Right lobe of liver (tissue), 4 donors: ENCODE measurements around the gene LRFN5.
"Not testable (repeated sequence)": the region's sequence is repeated elsewhere in the genome, so short reads cannot be mapped to it uniquely, and the experiment has no call there.

Experiments used
- POLR2A ChIP-seq: fragments of 450-650 bp; IDR thresholded peaks from one replicate; pipeline ENCODE4 v1.6.1; 2017; ENCODE audit warnings: antibody characterized with exemption, mild to moderate bottlenecking
- TF ChIP-seq, protein P1 (sequence below), 4 donors: fragments of 200-600 bp in 3 of 4; fragments of 450-650 bp in 1 of 4; IDR thresholded peaks; one replicate each; pipeline versions ENCODE4 v1.5.1 to v1.8.0; 2016 to 2022; ENCODE audit warnings: antibody characterized with exemption in 4 of 4, mild to moderate bottlenecking in 2 of 4
- donor health status: DM: no; HTN: no; CAD: no.
- donor health status: DM: no; HTN: no; CAD: no.
- donor health status: DM: no; HTN: yes; CAD: no.

- TF ChIP-seq, protein P1, sequence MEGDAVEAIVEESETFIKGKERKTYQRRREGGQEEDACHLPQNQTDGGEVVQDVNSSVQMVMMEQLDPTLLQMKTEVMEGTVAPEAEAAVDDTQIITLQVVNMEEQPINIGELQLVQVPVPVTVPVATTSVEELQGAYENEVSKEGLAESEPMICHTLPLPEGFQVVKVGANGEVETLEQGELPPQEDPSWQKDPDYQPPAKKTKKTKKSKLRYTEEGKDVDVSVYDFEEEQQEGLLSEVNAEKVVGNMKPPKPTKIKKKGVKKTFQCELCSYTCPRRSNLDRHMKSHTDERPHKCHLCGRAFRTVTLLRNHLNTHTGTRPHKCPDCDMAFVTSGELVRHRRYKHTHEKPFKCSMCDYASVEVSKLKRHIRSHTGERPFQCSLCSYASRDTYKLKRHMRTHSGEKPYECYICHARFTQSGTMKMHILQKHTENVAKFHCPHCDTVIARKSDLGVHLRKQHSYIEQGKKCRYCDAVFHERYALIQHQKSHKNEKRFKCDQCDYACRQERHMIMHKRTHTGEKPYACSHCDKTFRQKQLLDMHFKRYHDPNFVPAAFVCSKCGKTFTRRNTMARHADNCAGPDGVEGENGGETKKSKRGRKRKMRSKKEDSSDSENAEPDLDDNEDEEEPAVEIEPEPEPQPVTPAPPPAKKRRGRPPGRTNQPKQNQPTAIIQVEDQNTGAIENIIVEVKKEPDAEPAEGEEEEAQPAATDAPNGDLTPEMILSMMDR (IDR thresholded peaks at IDR 0.05): not testable (repeated sequence)
- not testable (repeated sequence) for TF ChIP-seq POLR2A
Measured at GRCh38 chr14:41673601-41674000, 66.9 kb downstream of the LRFN5 start.
